Psoas muscle (tissue), 8 donors: Measurements from ENCODE around the gene NMU. TPM values are rescaled to one million over a fixed set of nuclear protein-coding genes. Genes with fewer than 3 reads are reported as not detected.

Experiments
- ATAC-seq, 4 donors: fragments of 200-7000 bp; cut with Tn5 transposase; one replicate each; pipeline ENCODE4 v1.9.1; 2020; ENCODE audit warnings: moderate library complexity in 3 of 4, mild to moderate bottlenecking in 2 of 4
- DNase-seq, 2 donors: peaks; one replicate each; pipeline ENCODE4 v3.0.0-alpha.2; 2020
- H3K27ac ChIP-seq: fragments of 200-600 bp; one replicate; pipeline ENCODE4 v1.8.0; 2022
- H3K27me3 ChIP-seq, 3 donors: fragments of 200-600 bp in 1 of 3; one replicate each; pipeline versions ENCODE4 v1.6.1 to v1.8.0; 2013 to 2022; ENCODE audit warnings: low read length in 2 of 3, mild to moderate bottlenecking in 2 of 3, moderate library complexity in 1 of 3; ENCODE audit not compliant: insufficient read depth in 3 of 3
- H3K36me3 ChIP-seq, 2 donors: fragments of 200-600 bp in 1 of 2; one replicate each; pipeline versions ENCODE4 v1.6.1 to v1.8.0; 2013 to 2022; ENCODE audit warnings: low read depth in 1 of 2, mild to moderate bottlenecking in 1 of 2, moderate library complexity in 1 of 2; ENCODE audit not compliant: insufficient read depth in 1 of 2
- H3K4me1 ChIP-seq: fragments of 200-600 bp; one replicate; pipeline ENCODE4 v1.8.0; 2022
- H3K4me3 ChIP-seq: fragments of 200-600 bp; one replicate; pipeline ENCODE4 v1.8.0; 2022; ENCODE audit warnings: mild to moderate bottlenecking
- H3K9me3 ChIP-seq: fragments of 200-600 bp; one replicate; pipeline ENCODE4 v1.8.0; 2022
- CTCF ChIP-seq: fragments of 200-600 bp; IDR thresholded peaks from one replicate; pipeline ENCODE4 v1.8.0; 2022; ENCODE audit warnings: antibody characterized with exemption
- WGBS, 3 donors: extraction: QIAGEN DNeasy Blood & Tissue Kit; methylation state at CpG; one replicate each; pipeline versions ENCODE4 v1.1.6 to v1.1.7; 2013; 5-methylcytosine and 5-hydroxymethylcytosine counted together
- intact Hi-C, 2 donors: fragments of 100-400 bp; cut with DNase I; formaldehyde crosslinking; loops; one replicate each; pipeline versions ENCODE4 v1.11.0 to v1.14.2; 2022
- polyA plus RNA-seq, 3 donors: library from polyadenylated mRNA; stranded (reverse); fragments of 200-250 nt; gene quantifications; one replicate each; pipeline ENCODE4 v1.2.3, GENCODE V29; 2013
- total RNA-seq, 4 donors: library from RNA; stranded (reverse); fragmentation: NEBNext Ultra II Directional in 2 of 4; extraction: Animal tissue kit (Norgen Biotek cat#: 25700) in 2 of 4; gene quantifications; one replicate each; pipeline versions ENCODE4 v1.2.1 to v1.2.4, GENCODE V29; 2021 to 2023
- donor health status: healthy with polysubstance abuse.
- donor health status: DM: no; HTN: no; CAD: no; lungs with moderate emphysema.
- donor health status: Bipolar disorder and iron deficiency.
- donor health status: healthy.
- donor health status: DM: yes; HTN: yes; CAD: no.
- donor health status: DM: no; HTN: no; CAD: no.
- donor health status: DM: no; HTN: no; CAD: no.
- donor health status: DM: yes; HTN: yes; CAD: no.

Gene NMU
- total and polyA plus RNA-seq, 7 donors = not detected

- no peaks in the 10 kb centered on the region for H3K4me1 ChIP-seq
- no peaks in the 10 kb centered on the region for H3K9me3 ChIP-seq
- peaks cover 0 to 3% (median 0%) of the 10 kb centered on the region in 3 donors for H3K27me3 ChIP-seq
- ATAC-seq = no peak
- DNase-seq = no peak
- 77 to 94% (median 87%) methylated on average over 1 of the region's 1 CpG for WGBS, 3 donors
- intact Hi-C loops = no loop called here
- H3K36me3 ChIP-seq = no peaks in the 10 kb centered on the region
- H3K27ac ChIP-seq = no peak overlapping the region
- H3K4me3 ChIP-seq = no peak overlapping the region
- no peak for TF ChIP-seq CTCF
Observed at GRCh38 chr4:55617587-55618197, 18.4 kb downstream of the NMU start.

GRCh38 chr4:55615008-55615407, 21.1 kb downstream of the NMU start:
- ATAC-seq = no peak
- intact Hi-C loops = no loop called here
- H3K27me3 ChIP-seq = peaks cover 0 to 3% (median 0%) of the 10 kb centered on the region in 3 donors
- H3K36me3 ChIP-seq = no peaks in the 10 kb centered on the region
- 81 to 92% (median 89%) methylated on average over 3 of the region's 3 CpGs for WGBS, 3 donors
- no peak overlapping the region for H3K27ac ChIP-seq
- no peaks in the 10 kb centered on the region for H3K9me3 ChIP-seq
- no peak for DNase-seq
- no peak for TF ChIP-seq CTCF
- no peaks in the 10 kb centered on the region for H3K4me1 ChIP-seq
- no peak overlapping the region for H3K4me3 ChIP-seq

GRCh38 chr4:55613621-55614020, 22.5 kb downstream of the NMU start:
- peaks cover 0 to 3% (median 0%) of the 10 kb centered on the region in 3 donors for H3K27me3 ChIP-seq
- no peak for TF ChIP-seq CTCF
- WGBS, 3 donors = 77 to 89% (median 83%) methylated on average over 3 of the region's 3 CpGs
- intact Hi-C loops = no loop called here
- H3K36me3 ChIP-seq = no peaks in the 10 kb centered on the region
- DNase-seq (no peak), ATAC-seq (no peak)
- no peaks in the 10 kb centered on the region for H3K9me3 ChIP-seq
- no peak overlapping the region for H3K4me3 ChIP-seq
- H3K4me1 ChIP-seq = no peaks in the 10 kb centered on the region
- H3K27ac ChIP-seq = no peak overlapping the region

- Histone ChIP-seq H3K36me3 (no peaks in the 10 kb centered on the region), H3K27ac (no peak overlapping the region), H3K4me1 (no peaks in the 10 kb centered on the region), H3K9me3 (no peaks in the 10 kb centered on the region), H3K27me3 (peaks cover 0 to 3% (median 0%) of the 10 kb centered on the region in 3 donors), H3K4me3 (no peak overlapping the region)
- intact Hi-C loops = no loop called here
- 76 to 80% (median 80%) methylated on average over 3 of the region's 3 CpGs for WGBS, 3 donors
- ATAC-seq (no peak), DNase-seq (no peak)
- no peak for TF ChIP-seq CTCF
Observed at GRCh38 chr4:55612341-55612740, 23.8 kb downstream of the NMU start.
